GM23248 (cell line): ENCODE results near the gene POU3F3.

ENCODE experiments used
- EZH2 ChIP-seq: fragments of 200-600 bp; sonication (generic); IDR thresholded peaks from 2 replicates; pipeline ENCODE4 v1.6.1; 2018; ENCODE audit warnings: antibody characterized with exemption, mild to moderate bottlenecking; ENCODE audit not compliant: insufficient read depth, poor library complexity, severe bottlenecking
- EZH2phosphoT487 ChIP-seq: fragments of 200-600 bp; sonication (generic); IDR thresholded peaks from 2 replicates; pipeline ENCODE4 v1.6.1; 2018; ENCODE audit warnings: antibody characterized with exemption, moderate library complexity, mild to moderate bottlenecking, low read depth; ENCODE audit not compliant: insufficient read depth

DNA sequence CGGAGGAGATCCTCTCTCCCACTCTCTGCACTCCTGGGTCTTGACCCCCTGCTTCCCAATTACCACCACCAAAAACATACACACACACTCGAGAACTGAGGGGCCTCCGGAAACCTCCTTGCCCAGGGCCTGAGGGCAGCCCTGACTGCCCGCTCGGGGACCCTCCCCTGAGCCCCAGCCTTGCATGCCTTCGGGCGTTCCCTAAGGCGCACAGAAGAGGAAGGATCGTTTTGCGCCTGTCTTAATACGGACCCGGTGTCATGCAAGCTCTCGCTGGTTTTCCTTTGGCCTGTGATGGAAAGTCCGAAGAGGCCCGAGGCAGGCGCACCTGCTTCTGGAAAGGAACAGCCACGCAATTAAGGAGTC lies 19.8 kb downstream of the POU3F3 start:
- TF ChIP-seq EZH2 (no peak), EZH2phosphoT487 (no peak)
